ENCODE results near the gene TM4SF4.

Gene TM4SF4

GRCh38 chr3:149455366-149455765, 19.1 kb upstream of the TM4SF4 start:
- DNase-seq (ENCODE audit: low read depth): no peak

- DNase-seq (ENCODE audit: low read depth): no peak
Measured at GRCh38 chr3:149455989-149456388, 18.5 kb upstream of the TM4SF4 start.

GRCh38 chr3:149459491-149460059, 14.9 kb upstream of the TM4SF4 start:
- DNase-seq (ENCODE audit: low read depth): no peak

- no peak for DNase-seq (ENCODE audit: low read depth)
Measured at GRCh38 chr3:149460117-149460516, 14.4 kb upstream of the TM4SF4 start.

- no peak for DNase-seq (ENCODE audit: low read depth)
Measured at GRCh38 chr3:149462051-149462450, 12.4 kb upstream of the TM4SF4 start.

GRCh38 chr3:149462581-149463011, 11.9 kb upstream of the TM4SF4 start:
- no peak for DNase-seq (ENCODE audit: low read depth)

- no peak for DNase-seq (ENCODE audit: low read depth)
Measured at GRCh38 chr3:149463921-149464320, 10.6 kb upstream of the TM4SF4 start.

- DNase-seq (ENCODE audit: low read depth): no peak
Measured at GRCh38 chr3:149464542-149465328, 9.8 kb upstream of the TM4SF4 start.

GRCh38 chr3:149465351-149465883, 9.1 kb upstream of the TM4SF4 start:
- DNase-seq (ENCODE audit: low read depth): no peak

GRCh38 chr3:149466192-149466591, 8.3 kb upstream of the TM4SF4 start:
- DNase-seq (ENCODE audit: low read depth): no peak

GRCh38 chr3:149468504-149469212, 5.8 kb upstream of the TM4SF4 start:
- DNase-seq (ENCODE audit: low read depth): no peak

GRCh38 chr3:149470381-149470780, 4.1 kb upstream of the TM4SF4 start:
- no peak for DNase-seq (ENCODE audit: low read depth)

- no peak for DNase-seq (ENCODE audit: low read depth)
Measured at GRCh38 chr3:149472030-149472797, 2.3 kb upstream of the TM4SF4 start.

GRCh38 chr3:149473357-149474249, 894 bp upstream of the TM4SF4 start:
- DNase-seq (ENCODE audit: low read depth): no peak

- DNase-seq (ENCODE audit: low read depth): no peak
Measured at GRCh38 chr3:149475451-149476060, 1.1 kb downstream of the TM4SF4 start.

- no peak for DNase-seq (ENCODE audit: low read depth)
Measured at GRCh38 chr3:149476225-149476624, 1.7 kb downstream of the TM4SF4 start.

- no peak for DNase-seq (ENCODE audit: low read depth)
Measured at GRCh38 chr3:149479621-149480325, 5.3 kb downstream of the TM4SF4 start.

GRCh38 chr3:149480326-149481017, 6.0 kb downstream of the TM4SF4 start:
- no peak for DNase-seq (ENCODE audit: low read depth)

- DNase-seq (ENCODE audit: low read depth): no peak
Measured at GRCh38 chr3:149481056-149481455, 6.6 kb downstream of the TM4SF4 start.
